Measurements from ENCODE around the gene ZNF736. TPM values are rescaled to one million over a fixed set of nuclear protein-coding genes. Genes with fewer than 3 reads are reported as not detected.
"Not testable (repeated sequence)": the region's sequence is repeated elsewhere in the genome, so short reads cannot be mapped to it uniquely, and the experiment has no call there.

Gene ZNF736
- total RNA-seq, 1 experiment from 2014 or later, result 3.2 TPM

GRCh38 chr7:64312826-64313225 lies 935 bp upstream of the ZNF736 start:
- Histone ChIP-seq H3K36me3 (ENCODE audit: insufficient read depth, low read length, poor library complexity, severe bottlenecking) (no peaks in the 10 kb centered on the region), H3K4me3 (ENCODE audit: low read depth, low read length, poor library complexity, severe bottlenecking) (no peak overlapping the region), H3K4me1 (ENCODE audit: insufficient read depth, low read length, poor library complexity, severe bottlenecking) (no peaks in the 10 kb centered on the region), H3K27ac (ENCODE audit: low read depth, low read length, poor library complexity, severe bottlenecking) (no peak overlapping the region), H3K9me3 (ENCODE audit: low read depth, low read length, poor library complexity, severe bottlenecking) (peaks cover 45% of the 10 kb centered on the region), H3K27me3 (replicated peaks; ENCODE audit: insufficient read depth, low read depth, low read length, poor library complexity) (no peaks in the 10 kb centered on the region)
- intact Hi-C loops (cut with micrococcal nuclease; ENCODE audit: unreplicated experiment), result no loop called here
- BruUV-seq (replicated peaks), result no TSS peak
- POLR2A ChIA-PET (ENCODE audit: low non-redundant PET), result no interaction called here
- no peak for DNase-seq (ENCODE audit: low spot score)
- no peak for TF ChIP-seq EZH2 (IDR thresholded peaks at IDR 0.05; ENCODE audit: borderline replicate concordance, low read depth, low read length, poor library complexity, severe bottlenecking)
- no peak for TF ChIP-seq CTCF (conservative IDR thresholded peaks at IDR 0.05; ENCODE audit: low read depth, low read length)
- CTCF ChIA-PET, result no interaction called here

- ChIA-PET CTCF (no interaction called here), POLR2A (ENCODE audit: low non-redundant PET) (no interaction called here)
- no peaks in the 10 kb centered on the region for H3K27me3 ChIP-seq (replicated peaks; ENCODE audit: insufficient read depth, low read depth, low read length, poor library complexity)
- intact Hi-C loops (cut with micrococcal nuclease; ENCODE audit: unreplicated experiment), result no loop called here
- DNase-seq (ENCODE audit: low spot score), result no peak
- H3K4me1 ChIP-seq (ENCODE audit: insufficient read depth, low read length, poor library complexity, severe bottlenecking), result no peaks in the 10 kb centered on the region
- H3K9me3 ChIP-seq (ENCODE audit: low read depth, low read length, poor library complexity, severe bottlenecking), result peaks cover 45% of the 10 kb centered on the region
- TF ChIP-seq EZH2 (IDR thresholded peaks at IDR 0.05; ENCODE audit: borderline replicate concordance, low read depth, low read length, poor library complexity, severe bottlenecking) (no peak), CTCF (conservative IDR thresholded peaks at IDR 0.05; ENCODE audit: low read depth, low read length) (no peak)
- H3K4me3 ChIP-seq (ENCODE audit: low read depth, low read length, poor library complexity, severe bottlenecking), result peak overlapping the region; percentile 36
- no peaks in the 10 kb centered on the region for H3K36me3 ChIP-seq (ENCODE audit: insufficient read depth, low read length, poor library complexity, severe bottlenecking)
- no peak overlapping the region for H3K27ac ChIP-seq (ENCODE audit: low read depth, low read length, poor library complexity, severe bottlenecking)
- no TSS peak for BruUV-seq (replicated peaks)
Measured at GRCh38 chr7:64314566-64314965, 805 bp downstream of the ZNF736 start.

GRCh38 chr7:64316031-64316742 lies 2.4 kb downstream of the ZNF736 start:
- H3K27me3 ChIP-seq (replicated peaks; ENCODE audit: insufficient read depth, low read depth, low read length, poor library complexity); H3K4me1 ChIP-seq (ENCODE audit: insufficient read depth, low read length, poor library complexity, severe bottlenecking); H3K36me3 ChIP-seq (ENCODE audit: insufficient read depth, low read length, poor library complexity, severe bottlenecking); DNase-seq (ENCODE audit: low spot score); CTCF ChIA-PET; BruUV-seq (replicated peaks); intact Hi-C loops (cut with micrococcal nuclease; ENCODE audit: unreplicated experiment); POLR2A ChIA-PET (ENCODE audit: low non-redundant PET); H3K27ac ChIP-seq (ENCODE audit: low read depth, low read length, poor library complexity, severe bottlenecking); H3K4me3 ChIP-seq (ENCODE audit: low read depth, low read length, poor library complexity, severe bottlenecking): not testable (repeated sequence)
- H3K9me3 ChIP-seq (ENCODE audit: low read depth, low read length, poor library complexity, severe bottlenecking), result peaks cover 42% of the 10 kb centered on the region
